GM19023 (cell line): ENCODE measurements around the gene SLC24A4.

Experiments used
- ATAC-seq: cut with Tn5 transposase; IDR thresholded peaks from one replicate; pipeline ENCODE4 v1.9.1; 2021; ENCODE audit warnings: mild to moderate bottlenecking, moderate library complexity; ENCODE audit not compliant: unreplicated experiment

The SLC24A4 gene, protein sequence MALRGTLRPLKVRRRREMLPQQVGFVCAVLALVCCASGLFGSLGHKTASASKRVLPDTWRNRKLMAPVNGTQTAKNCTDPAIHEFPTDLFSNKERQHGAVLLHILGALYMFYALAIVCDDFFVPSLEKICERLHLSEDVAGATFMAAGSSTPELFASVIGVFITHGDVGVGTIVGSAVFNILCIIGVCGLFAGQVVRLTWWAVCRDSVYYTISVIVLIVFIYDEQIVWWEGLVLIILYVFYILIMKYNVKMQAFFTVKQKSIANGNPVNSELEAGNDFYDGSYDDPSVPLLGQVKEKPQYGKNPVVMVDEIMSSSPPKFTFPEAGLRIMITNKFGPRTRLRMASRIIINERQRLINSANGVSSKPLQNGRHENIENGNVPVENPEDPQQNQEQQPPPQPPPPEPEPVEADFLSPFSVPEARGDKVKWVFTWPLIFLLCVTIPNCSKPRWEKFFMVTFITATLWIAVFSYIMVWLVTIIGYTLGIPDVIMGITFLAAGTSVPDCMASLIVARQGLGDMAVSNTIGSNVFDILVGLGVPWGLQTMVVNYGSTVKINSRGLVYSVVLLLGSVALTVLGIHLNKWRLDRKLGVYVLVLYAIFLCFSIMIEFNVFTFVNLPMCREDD

DNA sequence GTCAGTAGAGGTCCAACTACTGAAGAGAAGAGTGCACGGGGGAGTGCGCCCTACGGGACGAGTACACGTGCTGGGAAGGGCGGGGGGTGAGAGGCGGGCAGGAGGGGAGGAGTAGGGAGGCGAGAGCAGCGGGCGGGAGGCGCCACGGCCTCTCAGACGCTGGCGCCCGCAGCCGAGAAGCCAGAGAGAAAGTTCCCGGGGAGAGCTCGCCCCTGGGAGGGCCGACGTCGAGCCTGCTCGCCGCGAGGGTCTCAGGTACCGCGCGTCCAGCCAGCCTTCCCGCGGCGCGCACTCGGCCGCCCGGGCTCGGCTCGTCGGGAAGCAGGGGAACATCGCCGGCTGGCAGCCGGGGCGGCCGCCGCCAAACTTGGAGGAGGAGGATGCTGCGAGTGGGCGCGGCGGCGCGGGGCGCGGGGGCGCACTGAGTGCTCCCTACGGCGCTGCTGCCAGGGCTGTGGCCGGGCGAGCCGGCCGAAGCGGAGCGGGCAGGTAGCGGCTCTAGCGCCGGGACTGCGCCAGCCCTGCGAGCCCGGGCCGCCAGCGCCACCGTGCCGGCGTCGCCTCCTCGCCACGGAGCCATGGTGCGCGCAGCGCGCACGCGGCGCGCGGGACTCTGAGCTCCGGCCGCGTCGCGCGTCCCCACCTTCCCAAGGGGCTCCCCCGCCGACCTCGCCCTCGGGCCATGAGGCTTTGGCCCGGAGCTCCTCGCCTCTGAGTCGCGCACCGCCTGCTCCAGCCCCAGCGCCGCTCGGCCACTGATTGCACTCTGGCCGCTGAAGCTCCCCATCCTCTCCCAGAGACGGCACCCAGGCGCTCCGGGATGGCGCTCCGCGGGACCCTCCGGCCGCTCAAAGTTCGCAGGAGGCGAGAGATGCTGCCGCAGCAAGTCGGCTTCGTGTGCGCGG lies at the start of gene SLC24A4:
Gene SLC24A4, plus strand, starts transcription at position 155 of the 905 bp plus-strand sequence. Its CDS starts 666 bp downstream, at position 821.
- ATAC-seq: no peak

DNA sequence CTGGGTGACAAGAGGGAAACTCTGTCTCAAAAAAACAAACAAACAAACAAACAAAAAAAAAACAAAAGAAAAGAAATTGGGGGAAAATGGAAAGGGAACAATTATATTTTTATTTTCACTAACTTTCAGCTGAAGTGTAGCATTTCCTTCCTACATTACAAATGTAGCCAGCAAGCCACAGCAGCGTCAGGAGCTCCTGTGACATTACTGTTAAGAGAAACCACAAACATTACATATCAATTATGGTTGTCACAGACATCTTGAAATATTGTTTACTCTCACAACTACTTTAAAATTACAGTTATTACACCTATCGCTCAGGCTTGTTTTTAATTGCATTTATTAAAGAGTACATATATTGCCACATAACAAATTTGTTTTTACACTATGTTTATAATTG lies 49.8 kb upstream of the SLC24A4 start:
- no peak for ATAC-seq

DNA sequence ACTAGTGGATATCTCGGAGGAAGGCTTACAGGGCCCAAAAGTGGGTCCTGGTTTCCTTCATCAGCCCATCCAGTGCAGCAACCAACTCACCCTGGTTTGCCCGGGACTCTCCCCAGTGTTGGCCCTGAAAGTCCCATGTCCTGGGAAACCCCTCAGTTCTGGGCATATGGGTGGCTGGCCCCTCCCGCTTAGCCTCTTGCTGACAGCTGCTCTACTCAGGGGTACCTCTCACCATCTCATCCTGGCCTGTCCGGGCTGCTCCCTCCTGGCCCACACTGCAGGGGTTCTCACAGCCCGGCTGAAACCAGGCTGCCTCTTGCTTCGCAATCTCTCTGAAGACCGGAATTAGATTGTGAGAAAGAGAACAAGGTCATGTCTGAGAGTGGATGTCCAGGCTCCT lies 48.9 kb upstream of the SLC24A4 start:
- ATAC-seq: no peak

DNA sequence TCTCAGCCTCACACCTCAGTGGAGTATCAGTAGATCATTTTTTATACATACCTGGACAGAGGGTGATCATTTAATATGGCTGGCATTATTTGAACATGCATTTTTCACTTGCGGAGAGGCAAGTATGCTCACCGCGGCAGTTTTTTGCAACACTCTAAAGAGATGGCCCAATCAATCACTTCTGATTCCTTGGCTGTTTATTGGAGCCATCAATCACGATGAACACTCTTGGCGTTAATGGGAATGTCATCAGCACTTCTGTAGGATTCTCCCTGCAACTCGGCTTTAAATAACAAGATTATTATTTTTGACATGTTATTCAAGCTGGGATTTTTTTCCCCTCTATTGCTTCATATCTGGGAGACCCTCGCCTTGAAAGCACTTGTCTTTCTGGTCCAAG lies 46.9 kb upstream of the SLC24A4 start:
- ATAC-seq: no peak

DNA sequence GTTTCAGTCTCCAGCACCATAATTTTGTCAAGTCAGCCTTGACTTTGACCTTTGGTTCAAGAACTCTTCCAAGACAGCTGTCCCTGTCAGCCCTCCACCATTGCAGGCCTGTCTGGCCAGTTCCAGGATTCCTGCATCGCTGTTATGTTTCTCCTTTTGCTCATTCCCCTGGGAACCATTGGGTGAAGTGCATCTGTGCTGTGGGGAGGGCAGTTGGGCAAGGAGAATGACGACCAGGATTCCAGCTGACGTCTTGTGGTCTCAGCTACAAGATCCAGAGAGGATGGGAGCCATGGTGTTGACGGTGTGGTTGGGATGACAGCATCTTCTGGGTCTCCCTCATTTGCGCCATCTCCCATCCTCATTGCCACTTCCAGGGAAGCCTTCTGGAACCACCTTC lies 45.9 kb upstream of the SLC24A4 start:
- ATAC-seq: no peak

DNA sequence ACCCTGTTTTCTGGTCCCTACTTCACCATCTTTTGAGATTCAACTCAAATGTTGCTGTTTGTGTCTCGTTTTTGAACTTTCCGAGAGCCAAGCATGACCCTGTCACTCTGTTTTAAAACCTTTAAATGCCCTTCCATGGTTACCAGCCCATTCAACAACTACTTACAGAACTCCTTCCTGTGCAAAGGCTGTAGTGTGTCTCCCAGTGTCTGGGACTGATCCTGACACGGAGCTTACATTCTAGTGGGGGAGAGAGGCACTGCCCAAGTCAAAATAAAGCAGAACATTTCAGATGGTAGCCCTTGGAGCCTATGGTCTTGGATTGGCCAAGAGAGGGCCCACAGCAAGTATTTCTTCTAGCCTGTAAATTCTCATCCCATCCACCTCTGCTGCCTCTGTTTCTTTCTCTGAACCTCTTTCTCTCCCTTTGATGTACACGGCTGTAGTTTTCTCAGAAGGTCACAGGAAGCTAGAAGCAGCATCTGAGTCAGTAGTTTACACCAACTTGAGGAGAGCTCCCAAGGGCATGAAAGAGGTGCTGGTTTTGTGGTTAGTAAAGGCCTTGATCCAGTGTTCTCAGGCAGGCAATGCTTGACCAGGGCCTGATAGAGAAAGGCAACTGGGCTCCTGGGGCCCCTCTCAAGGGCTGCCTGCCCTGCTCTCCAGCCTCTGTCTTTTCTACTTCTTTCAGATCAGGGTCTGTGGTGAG lies 42.3 kb upstream of the SLC24A4 start:
- ATAC-seq: no peak

DNA sequence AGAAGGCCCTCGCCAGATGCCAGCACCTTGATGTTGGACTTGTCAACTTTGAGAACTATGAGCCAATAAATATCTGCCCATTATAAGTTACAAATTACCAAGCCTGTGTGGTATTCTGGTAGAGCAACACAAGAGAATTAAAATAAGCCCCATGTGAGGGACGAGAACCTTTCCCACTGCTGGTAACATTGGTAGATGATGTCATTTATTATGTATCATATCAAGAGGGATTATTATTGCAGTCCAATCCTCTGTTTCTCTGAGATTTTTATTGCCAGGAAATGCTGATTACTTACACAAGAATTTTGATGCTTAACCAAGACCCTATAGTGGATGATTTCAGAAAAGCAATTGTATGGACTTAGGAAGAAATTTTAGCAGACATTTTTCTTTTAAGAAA lies 40.3 kb upstream of the SLC24A4 start:
- ATAC-seq: no peak

DNA sequence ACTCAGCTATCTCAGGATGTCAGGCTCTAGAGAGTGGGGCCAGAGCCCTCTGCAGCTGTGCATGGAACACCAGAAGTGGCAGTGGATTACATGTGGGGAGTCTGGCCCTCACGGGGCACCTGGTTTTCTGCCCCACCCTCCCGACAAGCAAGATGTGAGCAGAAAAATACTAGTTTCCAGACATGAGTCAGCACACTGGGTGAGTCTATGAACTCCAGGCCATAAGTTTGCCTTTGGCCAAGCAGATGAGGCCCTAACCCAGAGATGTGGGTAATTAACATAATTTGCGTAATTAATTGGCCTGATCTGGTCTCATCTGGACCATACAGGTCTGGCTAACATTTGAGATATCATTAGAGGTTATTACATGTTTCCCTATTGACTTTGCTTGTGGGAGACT lies 37.7 kb upstream of the SLC24A4 start:
- ATAC-seq: no peak

DNA sequence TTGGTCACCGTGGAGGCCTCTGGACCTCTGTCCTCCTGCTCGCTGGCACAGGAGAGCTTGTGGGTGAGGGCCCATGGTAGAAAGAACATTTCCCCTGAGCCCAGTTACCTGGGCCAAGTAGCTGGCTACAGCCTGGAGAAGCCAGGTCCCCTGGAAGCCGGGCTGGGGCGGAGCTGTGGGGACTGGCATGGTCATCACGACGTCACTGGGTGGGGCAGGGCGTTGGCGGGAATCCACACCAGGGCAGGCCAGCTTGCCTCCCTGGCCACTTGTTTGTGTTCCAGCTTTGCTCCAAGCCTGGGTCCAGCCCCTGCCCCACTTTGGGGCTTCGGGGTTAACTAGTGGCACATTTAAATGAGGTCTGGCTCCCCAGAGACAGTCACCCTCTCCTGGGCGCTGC lies 35.0 kb upstream of the SLC24A4 start:
- no peak for ATAC-seq

DNA sequence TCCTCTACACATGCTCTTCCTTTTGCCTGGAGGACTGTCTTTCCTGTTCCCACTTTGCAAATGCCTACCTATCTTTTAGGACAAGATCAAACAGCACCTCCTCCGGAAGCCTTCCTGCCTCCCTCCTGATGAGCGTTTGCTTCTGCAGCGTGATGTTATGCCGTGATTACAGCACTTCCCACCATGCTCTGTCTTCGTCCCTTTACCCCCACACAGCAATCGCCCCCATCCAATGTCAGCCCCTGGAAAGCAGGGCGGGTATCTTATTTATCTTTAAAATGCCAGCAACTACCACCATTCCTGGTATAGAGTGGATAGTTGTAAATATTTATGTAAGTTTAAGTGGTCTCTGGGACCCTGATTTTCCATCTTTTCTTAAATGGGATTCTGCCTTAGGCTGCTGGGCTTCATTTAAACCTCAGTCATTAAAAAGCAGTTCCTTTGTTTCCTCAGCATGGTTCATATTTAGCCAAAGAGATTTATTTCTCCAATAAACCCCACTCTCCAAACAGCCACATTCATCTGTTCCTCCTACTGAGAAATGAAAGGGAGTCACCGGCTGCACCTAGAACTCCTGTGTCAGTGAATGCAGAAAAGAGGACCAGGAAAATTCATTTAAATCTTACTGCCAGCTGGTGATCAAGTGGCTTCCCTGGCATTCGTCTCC lies 33.8 kb upstream of the SLC24A4 start:
- no peak for ATAC-seq

DNA sequence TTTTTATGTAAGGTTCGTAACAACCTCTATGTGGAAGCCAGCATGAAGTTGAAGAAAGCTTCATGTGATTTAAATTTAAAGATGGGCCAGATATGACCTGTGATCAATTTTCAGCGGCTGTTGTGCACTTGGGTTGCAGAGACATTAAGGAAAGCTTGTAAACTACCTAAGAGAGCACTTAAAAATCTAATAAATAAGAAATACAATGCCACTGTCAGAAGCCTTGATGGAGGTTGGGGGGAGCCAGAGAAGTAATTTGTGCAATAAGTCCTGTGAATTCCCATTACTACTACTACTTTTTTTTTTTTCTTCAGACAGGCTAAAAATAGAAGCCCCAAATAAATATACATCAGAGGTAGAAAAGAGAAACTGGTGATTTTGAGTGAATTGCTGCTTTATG lies 30.3 kb upstream of the SLC24A4 start:
- no peak for ATAC-seq

DNA sequence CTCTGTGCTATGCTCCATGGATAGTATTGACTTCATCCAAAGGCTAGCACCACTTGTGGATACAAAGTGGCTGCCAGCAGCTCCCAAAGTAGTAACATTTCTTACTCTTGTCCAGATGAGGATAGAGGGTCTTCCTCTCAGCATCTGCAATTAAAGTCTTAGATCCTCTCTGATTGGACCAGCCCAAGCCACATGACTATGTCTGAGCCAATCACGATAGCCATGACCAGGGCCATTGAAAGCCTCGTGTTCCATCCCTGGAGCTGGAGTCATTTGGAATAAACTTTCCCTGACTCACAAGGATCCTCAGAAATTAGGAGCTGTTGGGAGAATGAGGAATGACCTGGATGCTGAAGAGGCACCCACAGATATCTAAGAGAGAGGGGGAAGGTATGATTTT lies 28.5 kb upstream of the SLC24A4 start:
- no peak for ATAC-seq

DNA sequence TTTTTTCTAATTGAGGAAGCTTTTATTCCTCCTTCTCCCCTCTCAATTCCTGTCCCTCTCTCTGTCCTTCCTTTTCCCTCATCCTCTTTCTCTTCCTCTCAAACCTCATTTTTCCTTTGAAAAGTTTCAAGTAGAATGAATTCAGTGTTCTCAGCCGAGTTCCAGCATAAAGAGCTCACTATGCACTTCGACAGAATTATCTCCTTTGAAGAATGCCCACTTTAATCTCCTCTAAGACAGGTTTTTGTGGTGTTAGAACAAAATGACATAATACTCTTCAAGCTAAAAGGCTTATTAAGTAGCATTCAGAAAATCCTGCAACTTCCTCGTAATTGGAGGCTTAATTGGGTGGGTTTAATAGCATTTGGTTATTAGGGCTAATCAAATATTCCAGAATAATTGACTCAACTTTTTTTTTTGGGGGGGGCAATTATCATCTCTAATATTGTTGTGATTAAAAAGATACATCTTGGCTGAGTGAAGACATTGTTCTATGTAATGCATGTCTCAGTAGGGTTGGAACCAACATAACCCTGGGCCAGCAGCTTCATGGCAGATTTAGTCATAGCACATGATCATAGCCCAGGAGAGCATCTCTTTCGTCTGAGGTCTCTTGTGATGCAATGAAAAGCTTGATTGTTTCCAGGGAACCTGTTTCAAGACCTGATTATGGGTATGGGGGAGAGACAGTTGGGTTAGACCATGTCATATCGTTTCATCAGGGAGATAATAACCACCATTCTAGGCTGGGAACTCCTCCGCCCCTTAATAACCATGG lies 25.0 kb upstream of the SLC24A4 start:
- no peak for ATAC-seq

DNA sequence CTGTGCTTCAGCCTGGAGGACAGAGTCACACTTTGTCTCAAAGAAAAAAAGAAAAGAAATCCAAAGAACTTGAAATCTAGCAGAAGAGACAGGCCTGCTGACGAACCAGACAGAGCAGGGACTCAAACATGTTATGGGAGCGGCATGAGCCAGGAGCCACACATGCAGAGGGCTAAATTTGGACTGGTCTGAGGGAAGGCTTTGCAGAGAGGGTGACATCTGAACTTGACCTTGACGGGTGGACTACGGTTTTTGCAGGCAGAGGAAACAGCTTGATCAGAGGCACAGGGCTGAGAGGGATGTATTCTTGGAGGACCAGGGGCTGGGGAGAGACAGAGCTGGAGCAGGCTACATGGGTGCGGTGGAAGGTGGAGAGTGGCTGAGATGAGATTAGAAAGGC lies 20.5 kb upstream of the SLC24A4 start:
- no peak for ATAC-seq

DNA sequence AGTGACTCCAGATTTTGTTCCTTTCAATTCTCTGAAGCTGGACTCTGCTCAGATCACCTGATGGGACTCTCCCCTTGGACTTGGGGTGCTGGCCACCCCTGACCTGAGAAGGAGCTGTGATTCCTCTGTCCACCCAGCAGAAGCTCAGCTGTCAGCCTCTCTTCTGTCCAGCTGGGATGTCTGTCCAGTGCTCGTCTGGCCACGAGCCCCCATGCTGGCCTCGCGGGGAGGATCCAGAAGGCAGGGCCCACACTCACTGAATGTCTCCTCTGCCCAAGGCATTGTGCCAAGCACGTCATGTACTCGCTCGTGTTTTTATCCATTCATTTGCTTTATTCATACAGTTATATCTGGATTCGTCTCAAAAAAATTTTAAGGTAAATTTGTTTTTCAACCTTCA lies 14.2 kb upstream of the SLC24A4 start:
- no peak for ATAC-seq

DNA sequence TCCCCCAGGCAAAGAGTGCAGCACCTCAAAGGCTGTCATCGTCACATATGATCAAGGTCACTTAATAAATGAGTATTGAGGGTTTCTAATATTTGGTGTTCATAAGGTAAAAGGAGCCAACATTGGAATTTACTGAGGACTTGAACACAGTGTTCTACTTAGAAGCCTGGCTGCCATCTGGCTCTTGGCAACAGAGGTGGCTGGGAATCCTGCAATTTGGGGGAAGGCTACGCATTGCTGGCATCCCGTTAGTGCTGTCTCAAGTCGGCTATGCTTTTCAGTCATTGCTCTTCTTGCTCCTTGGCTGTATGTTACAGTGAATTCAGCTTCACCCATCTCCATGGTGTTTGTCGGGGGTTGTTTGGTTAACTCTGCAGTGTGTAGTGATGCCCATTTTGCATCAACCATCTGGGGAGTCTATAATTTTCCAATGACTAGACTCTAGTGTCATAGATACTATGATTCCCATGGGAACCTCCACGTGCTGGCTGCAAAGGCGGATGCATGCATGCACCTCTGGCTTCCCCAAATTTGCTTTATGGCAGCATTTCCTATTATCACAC lies 12.9 kb upstream of the SLC24A4 start:
- no peak for ATAC-seq

DNA sequence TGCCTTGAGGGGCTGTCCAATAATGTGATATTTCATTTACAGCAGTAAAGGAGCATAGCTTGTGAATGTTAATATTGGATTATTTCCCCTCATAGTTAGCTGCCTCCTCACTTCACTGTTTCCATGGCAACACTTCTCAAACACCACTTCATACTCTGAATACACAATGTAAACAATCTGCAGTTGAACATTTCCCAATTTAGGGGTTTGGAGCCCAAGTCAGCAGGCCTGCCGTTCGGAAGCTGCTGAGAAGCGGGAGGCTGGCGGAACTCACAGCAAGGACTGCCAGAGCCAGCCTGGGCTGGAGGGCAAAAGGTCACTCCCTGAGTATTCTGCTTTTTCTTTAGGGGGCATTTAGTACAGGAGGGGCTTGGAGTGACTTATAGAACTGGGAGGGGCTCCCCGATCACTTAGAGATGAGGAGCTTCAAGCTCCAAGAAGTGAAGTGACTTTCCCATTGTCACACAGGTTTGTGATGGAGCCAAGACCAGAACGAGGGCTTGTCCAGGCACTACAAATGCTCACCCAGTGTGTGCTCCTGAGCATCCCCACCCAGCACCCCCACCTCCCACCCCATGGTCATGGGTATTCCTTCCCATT lies 12.1 kb upstream of the SLC24A4 start:
- no peak for ATAC-seq

DNA sequence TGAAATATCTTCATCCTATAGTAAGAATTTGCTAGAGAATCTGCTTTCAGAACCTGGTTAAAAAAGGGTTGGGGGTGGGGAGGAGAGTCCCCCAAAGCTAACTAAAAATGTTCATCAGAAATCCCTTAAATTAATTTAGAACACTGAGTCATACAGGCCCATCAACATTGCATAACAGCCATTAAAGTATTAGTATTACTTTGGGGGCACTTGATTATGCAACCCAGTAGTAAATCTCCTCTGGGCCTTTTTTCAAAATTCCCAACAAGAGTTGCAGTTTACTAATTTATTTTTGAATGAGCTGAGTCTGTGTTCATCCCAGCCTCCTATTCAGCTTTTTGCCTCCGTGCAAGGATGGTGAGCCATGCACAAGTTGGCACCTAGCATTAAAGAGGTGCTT lies 8.8 kb upstream of the SLC24A4 start:
- ATAC-seq: no peak
